Activated naive CD4-positive, alpha-beta T cell (primary cell): ENCODE results near the gene IP6K3.
A peak's percentile ranks its signal among the peaks of the same experiment; 100 is the strongest.

Experiments
- DNase-seq, 4 experiments: peaks; one replicate each; lab custom pipeline; 2025; lab: John Stamatoyannopoulos, UW

IP6K3 gene

DNA sequence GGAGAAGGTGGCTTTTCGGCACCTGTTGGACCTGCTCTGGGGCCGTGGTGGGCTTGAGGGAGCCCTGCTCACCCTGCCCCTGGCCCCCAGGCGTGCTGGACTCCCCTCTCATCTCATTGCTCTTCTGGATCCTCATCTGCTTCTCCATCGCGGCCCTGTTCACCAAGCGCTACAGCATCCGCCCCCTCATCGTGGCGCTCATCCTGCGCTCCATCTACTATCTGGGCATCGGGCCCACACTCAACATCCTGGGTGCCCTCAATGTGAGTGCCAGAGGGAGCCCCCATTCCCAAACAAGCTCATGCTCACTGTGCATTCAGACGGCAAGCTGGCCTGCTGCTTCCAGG lies 57.6 kb downstream of the IP6K3 start:
- DNase-seq = no peak

DNA sequence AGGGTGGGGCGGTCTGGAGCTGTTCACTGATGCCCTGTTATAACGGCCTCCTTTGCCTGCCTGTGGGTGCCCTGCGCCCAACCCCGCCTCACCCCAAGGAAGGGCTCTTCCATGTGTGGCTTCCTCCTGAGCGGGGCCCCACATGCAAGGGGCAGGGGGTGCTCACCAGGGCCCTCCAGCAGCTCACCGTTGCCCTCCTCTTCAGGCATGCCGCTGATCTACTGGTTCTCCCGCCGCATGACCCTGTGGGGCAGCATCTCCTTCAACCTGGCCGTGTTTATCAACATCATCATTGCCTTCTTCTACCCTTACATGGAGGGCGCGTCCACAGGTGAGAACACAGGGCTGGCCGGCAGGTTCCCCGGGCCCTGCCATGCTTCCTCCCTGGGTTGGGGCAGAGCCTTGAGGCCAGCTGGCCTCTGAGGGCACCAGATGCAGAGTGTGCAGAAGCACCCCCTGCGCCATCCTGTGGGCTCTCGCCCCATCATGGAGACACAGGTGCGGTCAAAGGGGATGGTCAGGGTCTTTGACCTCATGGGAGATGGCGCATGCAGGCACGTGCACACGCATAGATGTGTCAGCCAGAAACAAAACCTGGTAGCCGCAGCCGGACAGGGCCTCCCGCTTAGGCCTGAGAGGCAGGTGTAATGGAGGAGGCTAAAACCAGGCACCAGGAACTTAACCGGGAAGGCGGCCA lies 58.1 kb downstream of the IP6K3 start:
- no peak for DNase-seq

DNA sequence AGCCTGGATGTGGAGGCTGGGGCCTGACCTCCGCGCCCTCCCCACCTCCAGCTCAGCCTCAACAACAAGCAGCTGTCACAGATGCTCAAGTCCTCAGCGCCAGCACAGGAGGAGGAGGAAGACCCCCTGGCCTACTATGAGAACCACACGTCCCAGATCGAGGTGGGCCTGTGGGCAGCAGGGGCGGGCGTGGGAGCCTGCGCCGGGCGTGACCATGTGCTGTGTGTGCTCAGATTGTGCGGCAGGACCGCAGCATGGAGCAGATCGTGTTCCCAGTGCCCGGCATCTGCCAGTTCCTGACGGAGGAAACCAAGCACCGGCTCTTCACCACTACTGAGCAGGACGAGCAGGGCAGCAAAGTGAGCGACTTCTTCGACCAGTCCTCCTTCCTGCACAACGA lies 58.7 kb downstream of the IP6K3 start:
- no peak for DNase-seq

DNA sequence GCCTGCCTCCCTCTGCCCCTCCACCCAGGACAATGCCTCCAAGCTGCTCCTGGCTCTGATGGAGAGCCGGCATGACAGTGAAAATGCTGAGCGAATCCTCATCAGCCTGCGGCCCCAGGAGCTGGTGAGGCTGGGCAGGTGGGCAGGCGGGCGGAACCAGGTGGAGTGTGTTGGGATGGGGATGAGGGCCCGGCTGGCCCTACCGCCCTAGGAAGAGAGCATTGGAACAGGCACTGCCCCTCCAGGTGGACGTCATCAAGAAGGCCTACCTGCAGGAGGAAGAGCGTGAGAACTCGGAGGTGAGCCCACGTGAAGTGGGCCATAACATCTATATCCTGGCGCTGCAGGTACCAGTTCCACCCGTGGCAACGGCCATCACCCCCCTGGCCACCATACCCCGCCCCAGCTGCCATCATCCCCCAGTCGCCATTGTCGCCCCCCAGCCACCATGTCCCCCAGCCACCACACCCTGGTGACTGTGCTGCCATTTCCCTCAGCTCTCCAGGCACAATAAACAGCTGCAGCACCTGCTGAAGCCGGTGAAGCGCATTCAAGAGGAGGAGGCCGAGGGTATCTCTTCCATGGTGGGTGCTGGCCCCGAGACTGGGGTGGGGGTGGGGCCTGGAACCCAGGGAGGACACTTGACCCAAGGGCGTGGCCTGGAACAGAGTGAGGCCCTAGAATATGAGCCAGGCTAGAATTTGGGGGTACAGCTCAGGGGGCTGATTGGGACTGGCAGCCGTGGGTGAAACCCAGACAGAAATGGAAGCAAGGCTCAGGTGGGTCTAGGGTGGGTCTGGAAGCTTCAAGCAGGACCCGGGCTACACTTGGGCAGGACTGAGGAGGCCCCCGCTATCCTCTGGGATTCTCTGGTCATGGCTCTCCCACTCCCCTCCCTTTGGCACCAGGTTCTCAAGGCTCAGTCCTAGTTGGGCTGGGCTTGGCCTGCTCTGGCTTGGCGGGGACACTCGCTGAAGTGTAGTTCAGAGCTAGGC lies 59.4 kb downstream of the IP6K3 start:
- no peak for DNase-seq

DNA sequence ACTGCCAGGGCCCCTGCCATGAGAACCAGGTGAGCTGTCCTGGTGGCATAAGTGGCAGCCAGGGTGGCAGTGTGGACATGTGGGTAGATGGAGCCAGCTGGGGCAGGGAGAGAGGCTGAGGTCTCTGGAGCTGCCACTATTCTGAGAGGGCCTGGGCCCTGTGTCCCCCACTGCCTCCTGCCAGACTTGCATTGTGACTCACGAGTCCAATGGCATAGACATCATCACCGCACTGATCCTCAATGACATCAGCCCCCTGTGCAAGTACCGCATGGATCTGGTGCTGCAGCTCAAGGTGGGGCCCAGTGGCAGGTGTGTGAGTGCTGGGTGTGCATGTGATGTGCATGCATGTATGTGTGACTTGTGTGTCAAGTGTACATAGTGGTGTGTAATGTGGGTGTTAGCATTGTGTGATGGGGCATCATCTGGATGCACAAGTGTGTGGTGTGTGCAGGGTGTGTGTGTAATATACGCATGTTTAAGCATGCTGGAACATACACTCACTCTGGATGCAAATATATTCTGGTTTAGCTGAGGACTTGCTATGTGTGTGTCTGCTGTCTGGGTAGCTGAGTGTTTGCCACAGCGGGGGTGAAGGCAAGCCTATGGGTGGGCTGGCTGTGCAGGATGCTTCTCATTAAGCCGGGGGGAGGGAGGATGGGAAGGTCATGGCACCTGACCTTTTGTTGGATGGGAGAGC lies 60.3 kb downstream of the IP6K3 start:
- DNase-seq = no peak

DNA sequence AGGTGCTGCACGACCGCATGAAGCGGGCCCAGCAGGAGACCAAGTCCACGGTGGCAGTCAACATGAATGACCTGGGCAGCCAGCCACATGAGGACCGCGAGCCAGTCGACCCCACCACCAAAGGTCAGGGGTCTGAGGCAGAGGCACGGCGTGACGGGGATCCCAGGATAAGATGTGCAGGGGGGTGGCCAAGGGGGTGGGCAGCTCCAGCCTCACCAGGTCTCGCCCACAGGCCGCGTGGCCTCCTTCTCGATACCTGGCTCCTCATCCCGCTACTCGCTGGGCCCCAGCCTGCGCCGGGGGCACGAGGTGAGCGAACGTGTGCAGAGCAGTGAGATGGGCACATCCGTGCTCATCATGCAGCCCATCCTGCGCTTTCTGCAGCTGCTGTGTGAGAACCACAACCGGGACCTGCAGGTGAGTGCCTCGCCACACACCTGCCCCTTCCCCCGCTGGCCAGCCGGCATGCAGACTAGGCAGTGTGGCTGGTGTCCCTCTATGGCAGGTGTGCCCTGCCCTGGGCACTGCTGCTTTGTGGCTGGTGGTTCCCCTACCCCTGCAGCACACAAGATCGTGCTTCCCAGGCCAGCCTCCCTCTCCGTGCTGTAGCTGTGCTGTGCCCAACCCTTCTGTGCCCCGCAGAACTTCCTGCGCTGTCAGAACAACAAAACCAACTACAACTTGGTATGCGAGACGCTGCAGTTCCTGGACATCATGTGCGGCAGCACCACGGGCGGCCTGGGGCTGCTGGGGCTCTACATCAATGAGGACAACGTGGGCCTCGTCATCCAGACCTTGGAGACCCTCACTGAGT lies 61.1 kb downstream of the IP6K3 start:
- no peak for DNase-seq

DNA sequence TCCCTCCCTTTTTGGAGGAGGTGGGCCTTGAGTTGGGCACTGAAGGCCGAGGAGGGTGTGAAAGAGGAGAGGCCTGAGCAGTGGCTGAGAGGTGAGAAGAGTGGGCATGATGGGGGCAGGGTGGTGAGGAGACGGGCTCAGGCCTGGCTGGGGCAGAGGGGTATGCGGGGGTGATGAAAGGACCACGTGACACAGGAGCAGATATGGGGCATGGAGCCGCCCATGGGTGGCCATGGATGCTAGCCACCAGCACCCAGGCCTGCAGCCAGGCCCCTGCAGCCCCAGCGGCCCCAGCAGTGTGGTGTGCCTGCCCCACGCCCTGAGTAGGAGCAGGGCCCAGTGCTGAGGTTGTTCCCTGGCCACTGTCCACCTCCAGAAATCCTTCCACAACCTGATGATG lies 61.7 kb downstream of the IP6K3 start:
- DNase-seq = no peak

DNA sequence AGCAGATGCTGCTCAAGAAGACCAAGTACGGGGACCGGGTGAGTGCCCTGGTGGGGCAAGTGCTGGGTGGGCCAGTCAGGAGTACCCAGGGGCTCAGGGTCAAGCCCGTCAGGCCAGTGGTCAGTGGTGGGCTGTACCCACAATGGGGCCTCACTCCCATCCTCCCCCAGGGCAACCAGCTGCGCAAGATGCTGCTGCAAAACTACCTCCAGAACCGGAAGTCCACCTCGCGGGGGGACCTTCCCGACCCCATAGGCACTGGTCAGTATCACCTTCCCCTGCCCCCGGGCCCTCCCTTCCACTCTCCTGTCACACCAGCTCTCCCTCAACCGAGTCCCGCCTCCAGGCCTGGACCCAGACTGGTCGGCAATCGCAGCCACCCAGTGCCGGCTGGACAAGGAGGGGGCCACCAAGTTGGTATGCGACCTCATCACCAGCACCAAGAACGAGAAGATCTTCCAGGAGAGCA lies 62.2 kb downstream of the IP6K3 start:
- DNase-seq = no peak

DNA sequence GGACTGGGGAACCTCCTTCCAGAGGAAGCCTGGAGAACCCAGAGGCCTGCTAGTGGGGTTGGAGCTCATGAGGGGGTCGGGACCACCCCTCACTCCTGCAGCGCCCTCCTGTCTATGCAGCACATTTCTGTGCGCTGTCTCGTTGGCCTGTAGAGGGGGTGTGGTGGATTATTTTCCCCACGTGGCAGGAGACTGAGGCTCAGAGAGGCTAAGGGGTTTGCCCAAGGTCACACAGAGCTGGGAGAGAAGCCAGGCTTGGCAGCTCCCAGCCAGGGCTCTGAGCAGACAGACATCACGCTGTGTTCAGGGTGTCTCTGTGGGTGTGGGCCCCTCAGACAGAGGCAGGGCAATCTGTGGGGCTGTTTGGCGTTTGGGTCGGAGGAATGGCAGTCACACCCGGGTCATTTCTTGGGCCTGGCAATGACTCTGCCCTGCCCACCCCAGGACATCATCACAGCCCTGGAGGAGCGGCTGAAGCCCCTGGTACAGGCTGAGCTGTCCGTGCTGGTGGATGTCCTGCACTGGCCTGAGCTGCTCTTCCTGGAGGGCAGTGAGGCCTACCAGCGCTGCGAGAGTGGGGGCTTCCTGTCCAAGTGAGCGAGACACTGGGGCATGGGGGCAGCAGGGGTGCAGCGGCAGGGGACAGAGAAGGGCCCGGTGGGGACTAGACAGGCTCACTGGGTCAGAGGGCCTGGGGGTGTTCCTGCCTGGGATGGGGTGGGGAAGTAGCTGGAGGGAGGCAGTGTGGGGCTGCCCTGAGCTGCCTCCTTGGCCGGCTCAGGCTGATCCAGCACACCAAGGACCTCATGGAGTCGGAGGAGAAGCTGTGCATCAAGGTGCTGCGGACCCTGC lies 62.9 kb downstream of the IP6K3 start:
- no peak for DNase-seq

DNA sequence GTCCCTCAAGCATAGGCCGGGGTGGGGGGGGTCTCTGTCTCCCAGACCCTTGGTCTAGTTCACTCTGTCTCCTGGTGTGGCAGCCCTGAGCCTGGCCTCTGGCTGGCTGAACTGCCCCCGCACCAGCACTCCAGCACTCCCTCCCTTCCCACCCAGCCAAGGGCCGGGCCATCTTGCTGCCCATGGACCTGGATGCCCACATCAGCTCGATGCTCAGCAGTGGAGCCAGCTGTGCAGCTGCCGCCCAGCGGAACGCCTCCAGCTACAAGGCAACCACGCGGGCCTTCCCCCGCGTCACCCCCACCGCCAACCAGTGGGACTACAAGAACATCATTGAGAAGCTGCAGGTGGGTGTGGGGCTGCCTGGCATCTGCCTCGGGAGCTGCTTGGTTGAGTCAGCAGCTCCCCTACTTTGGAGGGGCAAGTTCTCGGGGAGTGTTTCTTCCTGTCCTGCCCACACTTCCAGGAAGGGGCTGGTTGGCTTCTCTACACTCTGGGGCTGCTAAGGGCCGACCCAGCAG lies 63.6 kb downstream of the IP6K3 start:
- DNase-seq = peak in 1 of 4 experiments; percentile 10

DNA sequence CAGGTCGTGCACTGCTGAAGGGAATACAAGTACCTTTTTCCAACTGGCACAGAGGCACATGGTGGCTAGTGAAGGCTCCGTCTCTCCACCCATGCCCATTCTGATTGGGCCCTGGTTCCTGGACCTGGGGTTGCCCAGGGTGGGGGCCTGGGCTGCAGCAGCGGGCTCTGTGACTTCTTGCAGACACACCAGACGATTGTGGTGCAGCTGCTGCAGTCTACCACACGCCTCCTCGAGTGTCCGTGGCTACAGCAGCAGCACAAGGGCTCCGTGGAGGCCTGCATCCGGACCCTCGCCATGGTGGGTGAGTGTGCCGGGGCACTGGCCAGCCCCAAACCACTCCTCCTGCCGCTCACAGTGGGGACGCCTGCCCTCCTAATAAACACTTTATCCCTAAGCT lies 64.4 kb downstream of the IP6K3 start:
- no peak for DNase-seq

DNA sequence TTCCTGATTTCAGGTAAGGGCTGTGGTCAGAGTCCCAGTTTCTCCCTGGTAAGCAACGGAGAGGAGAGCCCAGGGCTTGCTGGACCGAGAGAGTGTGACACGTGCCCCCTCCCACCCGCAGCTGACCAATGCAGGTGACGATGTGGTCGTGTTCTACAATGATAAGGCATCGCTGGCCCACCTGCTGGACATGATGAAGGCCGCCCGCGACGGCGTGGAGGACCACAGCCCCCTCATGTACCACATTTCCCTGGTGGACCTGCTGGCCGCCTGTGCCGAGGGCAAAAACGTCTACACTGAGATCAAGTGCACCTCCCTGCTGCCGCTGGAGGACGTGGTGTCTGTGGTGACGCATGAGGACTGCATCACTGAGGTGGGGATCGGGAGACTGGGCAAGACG lies 66.9 kb downstream of the IP6K3 start:
- DNase-seq = no peak

DNA sequence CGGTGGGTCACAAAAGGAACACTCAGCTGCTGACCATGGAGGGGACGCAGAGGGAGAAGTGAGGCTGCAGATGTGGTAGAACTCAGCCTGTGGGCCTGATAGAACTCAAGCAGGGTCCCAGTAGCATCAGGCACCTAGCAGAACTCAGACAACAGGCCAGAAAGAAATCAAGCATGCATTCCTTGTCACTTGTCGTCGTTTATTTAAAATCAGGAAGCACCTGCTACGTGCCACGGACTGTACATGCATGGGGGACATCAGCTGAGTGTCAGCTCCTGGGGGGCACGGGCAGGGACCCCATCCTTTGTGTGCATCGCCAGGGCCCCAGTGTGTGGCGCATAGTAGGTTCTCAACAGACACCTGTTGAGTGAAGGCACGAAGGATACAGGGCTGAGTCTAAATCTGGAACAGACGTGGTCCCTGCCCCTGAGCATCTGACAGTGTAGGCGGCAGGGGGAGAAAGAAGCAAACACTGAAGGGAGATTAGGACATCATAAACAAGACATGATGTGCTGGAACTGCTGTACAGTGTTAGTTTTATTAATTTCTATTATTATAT lies 67.7 kb downstream of the IP6K3 start:
- no peak for DNase-seq

DNA sequence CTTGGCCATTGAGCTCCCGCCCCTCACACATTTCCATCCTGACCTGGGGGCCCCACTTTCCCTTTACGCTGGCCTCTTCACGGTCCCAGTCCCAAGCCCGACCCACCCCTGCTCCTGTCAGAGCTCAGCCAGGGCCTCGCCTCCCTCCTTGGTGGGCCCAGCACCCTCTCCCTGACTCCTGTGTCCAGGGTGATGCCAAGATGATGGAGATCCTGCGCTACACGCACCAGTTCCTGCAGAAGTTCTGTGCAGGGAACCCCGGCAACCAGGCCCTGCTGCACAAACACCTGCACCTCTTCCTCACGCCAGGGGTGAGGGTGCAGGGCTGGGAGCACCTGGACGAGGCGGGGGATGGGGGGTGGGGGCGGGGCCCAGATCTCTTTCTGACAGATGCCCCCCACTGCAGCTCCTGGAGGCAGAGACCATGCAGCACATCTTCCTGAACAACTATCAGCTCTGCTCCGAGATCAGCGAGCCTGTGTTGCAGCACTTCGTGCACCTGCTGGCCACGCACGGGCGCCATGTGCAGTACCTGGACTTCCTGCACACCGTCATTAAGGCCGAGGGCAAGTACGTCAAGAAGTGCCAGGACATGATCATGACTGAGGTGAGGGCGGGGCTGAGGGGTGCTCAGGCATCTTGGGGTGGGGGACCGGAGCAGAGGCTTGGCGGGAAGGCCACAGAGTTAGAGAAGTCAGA lies 68.3 kb downstream of the IP6K3 start:
- DNase-seq = no peak

DNA sequence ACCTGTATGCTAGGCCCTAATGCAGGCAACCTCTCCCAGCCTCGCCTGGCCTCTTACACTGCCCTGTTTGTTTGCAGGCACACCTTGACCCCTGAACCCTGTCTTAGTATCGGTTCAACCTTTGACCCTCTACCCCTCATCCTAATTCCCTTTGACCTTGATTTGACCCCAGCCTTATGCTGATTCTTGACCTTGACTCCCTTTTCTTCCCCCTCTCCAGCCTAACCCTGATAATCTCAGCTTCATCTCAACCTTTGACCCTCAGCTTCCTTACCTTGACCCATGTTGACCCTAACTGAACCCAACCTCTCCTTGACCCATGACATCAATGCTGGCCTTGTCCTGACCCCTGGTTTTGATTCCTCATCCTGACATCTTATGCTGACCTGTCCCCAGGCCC lies 69.0 kb downstream of the IP6K3 start:
- no peak for DNase-seq

DNA sequence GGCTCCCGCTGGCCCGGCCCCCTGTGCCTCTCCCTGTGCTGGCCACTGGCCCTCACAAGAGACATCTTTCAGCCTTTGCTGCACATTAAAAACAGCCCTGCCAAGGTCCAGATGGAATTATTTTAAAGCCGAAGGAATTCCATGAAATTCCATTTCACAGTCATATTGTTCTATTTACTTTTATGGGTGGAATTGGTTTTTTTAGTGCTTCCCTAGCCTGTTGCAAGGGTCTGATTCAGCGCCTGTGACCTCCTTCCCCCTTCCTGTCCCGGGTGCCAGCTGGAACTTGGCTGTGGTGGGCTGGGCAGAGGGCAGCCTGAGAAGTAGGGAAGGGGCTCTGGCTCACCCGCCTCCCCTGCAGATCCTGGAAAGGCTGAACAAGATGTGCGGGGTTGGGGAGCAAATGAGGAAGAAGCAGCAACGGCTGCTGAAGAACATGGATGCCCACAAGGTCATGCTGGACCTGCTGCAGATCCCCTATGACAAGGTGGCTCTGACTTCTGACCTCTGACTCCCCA lies 69.5 kb downstream of the IP6K3 start:
- no peak for DNase-seq

DNA sequence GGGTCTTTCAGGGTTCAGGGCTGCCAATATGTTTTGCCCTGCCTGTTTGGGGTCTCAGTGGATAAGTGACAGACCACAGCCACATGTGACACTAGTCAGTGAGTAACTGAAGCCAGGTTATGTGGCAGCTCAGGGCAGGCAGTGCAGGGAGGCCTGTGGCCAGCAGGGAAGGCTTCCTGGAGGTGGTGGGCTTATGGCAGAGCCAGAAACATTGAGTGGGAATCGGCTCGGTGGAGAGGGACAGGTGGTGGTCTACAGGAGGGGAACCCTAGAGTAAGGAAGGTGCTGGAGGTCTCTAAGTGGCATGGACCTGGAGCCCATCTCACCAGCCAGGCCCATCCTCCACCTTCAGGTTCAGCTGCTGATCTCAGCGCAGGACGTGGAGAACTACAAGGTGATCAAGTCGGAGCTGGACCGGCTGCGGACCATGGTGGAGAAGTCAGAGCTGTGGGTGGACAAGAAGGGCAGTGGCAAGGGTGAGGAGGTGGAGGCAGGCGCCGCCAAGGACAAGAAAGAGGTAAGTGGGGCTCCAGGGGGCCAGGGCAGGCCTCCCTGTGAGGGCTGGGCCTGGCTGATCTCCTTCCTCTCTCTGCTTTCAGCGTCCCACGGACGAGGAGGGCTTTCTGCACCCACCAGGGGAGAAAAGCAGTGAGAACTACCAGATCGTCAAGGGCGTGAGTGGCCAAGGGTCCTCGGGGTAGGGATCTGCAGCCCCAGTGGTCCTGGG lies 70.1 kb downstream of the IP6K3 start:
- no peak for DNase-seq

DNA sequence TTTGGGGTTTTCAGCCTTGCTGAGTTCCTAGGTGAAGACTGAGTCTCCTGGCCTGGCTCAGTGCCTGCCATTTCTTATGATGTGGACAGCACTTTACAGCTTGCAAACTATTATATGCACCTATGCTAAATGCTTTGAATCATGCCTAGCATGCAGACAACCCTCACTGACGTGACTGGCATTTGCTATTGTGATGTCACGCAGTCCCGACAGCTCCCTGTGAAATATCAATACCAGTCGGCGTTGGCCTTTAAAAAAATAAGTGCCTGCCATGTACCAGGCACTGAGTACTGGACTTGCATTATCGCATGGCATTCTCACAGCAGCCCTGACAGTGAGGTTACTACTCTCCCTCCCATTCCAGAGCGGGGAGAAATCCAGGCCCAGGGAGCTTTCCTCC lies 70.7 kb downstream of the IP6K3 start:
- no peak for DNase-seq

DNA sequence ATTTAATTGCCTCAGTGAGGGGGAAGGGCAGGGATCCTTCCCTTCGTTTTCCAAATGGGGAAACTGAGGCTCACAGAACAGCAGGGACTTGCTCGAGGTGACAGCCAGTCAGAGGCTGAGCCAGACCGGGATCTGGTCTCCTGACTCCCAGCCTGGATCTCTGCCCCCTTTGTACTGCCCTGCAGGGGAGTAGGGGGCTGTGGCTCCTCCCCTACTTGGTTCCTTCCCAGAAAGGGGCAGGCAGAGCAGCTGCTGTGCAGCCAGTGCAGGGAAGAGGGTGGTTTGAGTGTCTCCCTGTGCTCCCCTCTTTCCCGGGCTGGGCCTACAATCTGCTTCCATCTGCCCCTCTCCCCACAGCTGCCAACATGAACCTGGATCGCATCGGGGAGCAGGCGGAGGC lies 72.9 kb downstream of the IP6K3 start:
- DNase-seq = no peak
